Activated CD8-positive, alpha-beta memory T cell treated with anti-CD3 and anti-CD28 coated beads, Interleukin-2, amount 10 ng/mL, durations not matched to agents 7 days and 5 days (primary cell): Measurements from ENCODE around the gene OR10G3. TPM values are rescaled to one million over a fixed set of nuclear protein-coding genes. Genes with fewer than 3 reads are reported as not detected.
"Not testable (repeated sequence)": the region's sequence is repeated elsewhere in the genome, so short reads cannot be mapped to it uniquely, and the experiment has no call there.

Experiments
- ATAC-seq: fragments of 150-1000 bp; cut with Tn5 transposase; one replicate; pipeline ENCODE4 v1.10.0; 2021; ENCODE audit warnings: moderate library complexity
- CTCF ChIA-PET: fragments of 350-600 bp; sonication (Branson Sonifier 250); formaldehyde crosslinking; loops from one replicate; lab custom pipeline; 2021; ENCODE audit warnings: antibody characterized with exemption; lab: Charles Lee
- DNase-seq: peaks from one replicate; pipeline ENCODE4 v3.0.0-alpha.2; 2020
- H3K27ac Mint-ChIP-seq: one replicate; pipeline ENCODE4 v1.8.0; 2021; ENCODE audit warnings: mild to moderate bottlenecking, mixed read lengths
- H3K27me3 Mint-ChIP-seq: one replicate; pipeline ENCODE4 v1.8.0; 2021; ENCODE audit warnings: mixed read lengths
- H3K36me3 Mint-ChIP-seq: one replicate; pipeline ENCODE4 v1.8.0; 2021; ENCODE audit warnings: mild to moderate bottlenecking, mixed read lengths
- H3K4me1 Mint-ChIP-seq: one replicate; pipeline ENCODE4 v1.8.0; 2021; ENCODE audit warnings: mixed read lengths
- H3K4me3 Mint-ChIP-seq: one replicate; pipeline ENCODE4 v1.8.0; 2021; ENCODE audit warnings: mild to moderate bottlenecking, moderate library complexity, mixed read lengths
- H3K9me3 Mint-ChIP-seq: one replicate; pipeline ENCODE4 v1.8.0; 2022; ENCODE audit warnings: low read depth, mixed read lengths
- total RNA-seq, 2 experiments: library from RNA; stranded (reverse); gene quantifications; one replicate each; pipeline ENCODE4 v1.2.3, GENCODE V29; 2021

The OR10G3 gene, protein sequence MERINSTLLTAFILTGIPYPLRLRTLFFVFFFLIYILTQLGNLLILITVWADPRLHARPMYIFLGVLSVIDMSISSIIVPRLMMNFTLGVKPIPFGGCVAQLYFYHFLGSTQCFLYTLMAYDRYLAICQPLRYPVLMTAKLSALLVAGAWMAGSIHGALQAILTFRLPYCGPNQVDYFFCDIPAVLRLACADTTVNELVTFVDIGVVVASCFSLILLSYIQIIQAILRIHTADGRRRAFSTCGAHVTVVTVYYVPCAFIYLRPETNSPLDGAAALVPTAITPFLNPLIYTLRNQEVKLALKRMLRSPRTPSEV
- not detected for total RNA-seq

- H3K9me3 Mint-ChIP-seq = no peaks in the 10 kb centered on the region
- H3K27ac Mint-ChIP-seq = no peak within 1 kb of the TSS
- no peak for DNase-seq
- CTCF ChIA-PET = no interaction called here
- ATAC-seq = no peak
- no peak within 1 kb of the TSS for H3K4me3 Mint-ChIP-seq
- H3K27me3 Mint-ChIP-seq = peaks cover 38% of the 10 kb centered on the region
- H3K4me1 Mint-ChIP-seq = peaks cover 2% of the 10 kb centered on the region
- H3K36me3 Mint-ChIP-seq = no peaks in the 10 kb centered on the region
Observed at GRCh38 chr14:21579976-21580375, at the start of gene OR10G3. Gene OR10G3 (minus strand): TSS chr14:21580076. CDS start chr14:21570744, 9,332 bp downstream.

DNA sequence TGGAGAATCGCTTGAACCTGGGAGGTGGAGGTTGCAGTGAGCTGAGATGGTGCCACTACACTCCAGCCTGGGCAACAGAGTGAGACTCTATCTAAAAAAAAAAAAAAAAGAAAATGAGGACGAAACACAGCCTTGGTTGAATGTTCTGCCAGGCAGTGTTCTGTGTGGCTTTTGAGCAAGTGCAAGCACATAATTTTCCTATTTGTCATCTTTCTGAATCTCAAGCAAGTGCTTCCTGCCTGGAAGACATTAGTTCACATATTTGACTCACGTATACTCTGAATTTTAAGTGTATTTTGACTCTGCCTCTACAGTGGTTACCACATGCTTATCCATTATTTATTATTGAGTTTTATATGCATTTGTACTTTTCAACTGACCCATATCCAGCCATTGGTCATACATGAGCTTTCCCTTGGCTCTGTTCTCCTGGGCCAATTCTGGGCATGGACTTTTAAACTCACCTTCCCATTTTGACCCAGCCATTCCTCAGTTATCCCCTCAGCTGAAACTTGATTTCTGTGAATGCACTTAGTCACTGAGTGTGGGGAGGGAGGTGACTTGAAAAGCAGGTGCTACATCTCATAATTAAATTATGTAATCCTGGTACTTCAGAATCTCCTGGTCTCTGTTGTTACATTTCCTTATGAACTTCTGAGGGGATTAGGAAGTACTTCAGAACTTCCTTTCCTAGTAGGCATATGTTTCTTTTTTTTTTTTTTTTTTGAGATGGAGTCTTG is 46.8 kb upstream of the OR10G3 start:
- no peak for DNase-seq

DNA sequence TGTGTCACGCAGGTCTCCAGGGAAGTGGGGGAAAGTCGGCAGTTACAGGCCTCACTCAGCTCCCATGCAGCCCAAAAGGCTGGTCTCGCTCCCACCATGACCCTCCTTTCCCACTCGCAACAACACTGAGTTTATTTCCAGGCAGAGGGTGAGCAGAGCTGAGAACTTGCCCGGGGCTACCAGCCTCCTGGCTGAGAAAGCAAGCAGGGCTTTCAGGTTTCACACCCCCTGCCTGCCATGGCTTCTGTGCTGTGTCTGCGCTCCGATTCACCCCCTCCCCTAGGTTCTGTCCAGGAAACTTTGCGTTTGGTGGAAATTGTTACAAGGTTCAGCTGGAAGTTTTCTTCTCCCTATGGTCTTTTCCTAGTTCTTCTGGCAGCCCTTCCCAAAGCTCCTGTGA is 37.7 kb upstream of the OR10G3 start:
- H3K27ac Mint-ChIP-seq = no peak overlapping the region
- H3K4me3 Mint-ChIP-seq = no peak overlapping the region
- no peaks in the 10 kb centered on the region for H3K9me3 Mint-ChIP-seq
- peaks cover 19% of the 10 kb centered on the region for H3K27me3 Mint-ChIP-seq
- CTCF ChIA-PET = interaction anchor here (0.9 kb wide), 1 partner anchor 1279 kb away, joined by 4 read pairs; no protein-coding TSS in a partner anchor
- peaks cover 2% of the 10 kb centered on the region for H3K4me1 Mint-ChIP-seq
- H3K36me3 Mint-ChIP-seq = no peaks in the 10 kb centered on the region
- ATAC-seq = no peak
- no peak for DNase-seq

More for the DNA sequence above, 46.8 kb upstream of the OR10G3 start:
- Mint-ChIP-seq H3K4me3 (no peak overlapping the region), H3K9me3 (peaks cover 2% of the 10 kb centered on the region), H3K4me1 (no peaks in the 10 kb centered on the region), H3K27ac (no peak overlapping the region), H3K36me3 (peaks cover 2% of the 10 kb centered on the region), H3K27me3 (peaks cover 22% of the 10 kb centered on the region)
- CTCF ChIA-PET = no interaction called here
- no peak for ATAC-seq

DNA sequence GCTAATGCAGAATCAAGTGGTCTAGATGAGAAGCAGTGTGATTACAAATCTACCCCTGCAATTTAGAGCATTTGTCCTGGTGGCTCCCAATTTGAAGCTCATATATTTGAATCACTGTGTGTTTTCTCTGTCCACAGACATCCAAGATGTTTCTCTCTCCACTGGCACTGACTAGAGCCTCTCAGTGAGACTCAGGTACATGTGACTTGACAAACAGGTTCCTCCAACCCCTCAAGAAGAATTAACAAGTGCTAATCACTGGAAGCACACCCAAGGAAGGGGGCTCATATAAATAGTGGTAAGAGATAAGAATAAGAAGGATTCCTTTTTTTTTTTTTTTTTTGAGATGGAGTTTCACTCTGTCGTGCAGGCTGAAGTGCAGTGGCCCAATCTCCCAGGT is 34.4 kb upstream of the OR10G3 start:
- CTCF ChIA-PET = interaction anchor here (0.7 kb wide), 1 partner anchor 1384 kb away, joined by 3 read pairs; no protein-coding TSS in a partner anchor
- DNase-seq (no peak), ATAC-seq (no peak)
- no peaks in the 10 kb centered on the region for H3K36me3 Mint-ChIP-seq
- H3K27me3 Mint-ChIP-seq = peaks cover 21% of the 10 kb centered on the region
- H3K4me1 Mint-ChIP-seq = peaks cover 3% of the 10 kb centered on the region
- no peaks in the 10 kb centered on the region for H3K9me3 Mint-ChIP-seq
- H3K27ac Mint-ChIP-seq = no peak overlapping the region
- no peak overlapping the region for H3K4me3 Mint-ChIP-seq

GRCh38 chr14:21612324-21612723 is 32.4 kb upstream of the OR10G3 start:
- peaks cover 3% of the 10 kb centered on the region for H3K4me1 Mint-ChIP-seq
- no peak overlapping the region for H3K4me3 Mint-ChIP-seq
- ATAC-seq (no peak), DNase-seq (no peak)
- no peaks in the 10 kb centered on the region for H3K36me3 Mint-ChIP-seq
- CTCF ChIA-PET = no interaction called here
- no peak overlapping the region for H3K27ac Mint-ChIP-seq
- H3K9me3 Mint-ChIP-seq = no peaks in the 10 kb centered on the region
- H3K27me3 Mint-ChIP-seq = peaks cover 24% of the 10 kb centered on the region

- H3K4me3 Mint-ChIP-seq, H3K4me1 Mint-ChIP-seq, DNase-seq, H3K36me3 Mint-ChIP-seq, H3K27ac Mint-ChIP-seq, ATAC-seq, H3K9me3 Mint-ChIP-seq, CTCF ChIA-PET: not testable (repeated sequence)
- peaks cover 11% of the 10 kb centered on the region for H3K27me3 Mint-ChIP-seq
Observed at GRCh38 chr14:21602181-21602580, 22.3 kb upstream of the OR10G3 start.

DNA sequence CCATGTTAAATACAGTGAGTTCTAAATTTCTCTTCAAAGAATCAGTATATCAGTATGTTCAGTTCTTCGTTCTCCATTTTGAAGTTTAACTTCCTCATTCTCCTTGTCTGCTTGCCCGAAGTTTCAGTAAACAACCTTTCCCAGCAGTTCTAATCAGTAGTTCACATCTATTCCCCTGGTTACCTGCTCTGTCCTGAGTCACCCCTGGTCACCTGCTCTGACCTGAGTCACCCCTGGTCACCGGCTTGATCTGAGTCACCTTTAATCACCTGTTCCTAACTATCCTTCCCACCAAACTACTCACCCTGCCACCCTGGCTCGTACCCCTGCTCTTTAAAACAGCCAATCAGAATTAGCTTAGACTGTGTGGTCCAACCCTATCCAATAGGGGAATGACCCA is 9.4 kb upstream of the OR10G3 start:
- no peak overlapping the region for H3K27ac Mint-ChIP-seq
- H3K9me3 Mint-ChIP-seq = peaks cover 12% of the 10 kb centered on the region
- ATAC-seq (no peak), DNase-seq (no peak)
- peaks cover 9% of the 10 kb centered on the region for H3K36me3 Mint-ChIP-seq
- CTCF ChIA-PET = no interaction called here
- peaks cover 2% of the 10 kb centered on the region for H3K4me1 Mint-ChIP-seq
- H3K4me3 Mint-ChIP-seq = no peak overlapping the region
- peaks cover 28% of the 10 kb centered on the region for H3K27me3 Mint-ChIP-seq

GRCh38 chr14:21575661-21576060 is 4.2 kb downstream of the OR10G3 start:
- CTCF ChIA-PET = no interaction called here
- ATAC-seq (no peak), DNase-seq (no peak)
- Mint-ChIP-seq H3K27me3 (peaks cover 31% of the 10 kb centered on the region), H3K36me3 (peaks cover 1% of the 10 kb centered on the region), H3K4me1 (no peaks in the 10 kb centered on the region), H3K9me3 (no peaks in the 10 kb centered on the region), H3K27ac (no peak overlapping the region), H3K4me3 (no peak overlapping the region)

- Mint-ChIP-seq H3K27me3 (peaks cover 22% of the 10 kb centered on the region), H3K4me3 (no peak overlapping the region), H3K36me3 (peaks cover 1% of the 10 kb centered on the region), H3K9me3 (no peaks in the 10 kb centered on the region), H3K4me1 (no peaks in the 10 kb centered on the region), H3K27ac (no peak overlapping the region)
- DNase-seq = no peak
- CTCF ChIA-PET = interaction anchor here (0.6 kb wide), 1 partner anchor 86 kb away, joined by 3 read pairs; no protein-coding TSS in a partner anchor
- ATAC-seq = no peak
Observed at GRCh38 chr14:21572604-21573003, 7.3 kb downstream of the OR10G3 start.

GRCh38 chr14:21558703-21559170 is 21.1 kb downstream of the OR10G3 start:
- Mint-ChIP-seq H3K27ac (no peak overlapping the region), H3K9me3 (no peaks in the 10 kb centered on the region), H3K4me3 (no peak overlapping the region), H3K36me3 (no peaks in the 10 kb centered on the region), H3K27me3 (peaks cover 2% of the 10 kb centered on the region), H3K4me1 (peaks cover 6% of the 10 kb centered on the region)
- DNase-seq (no peak), ATAC-seq (no peak)
- CTCF ChIA-PET = interaction anchor here (0.8 to 7.4 kb wide), 5 partner anchors 29 to 81 kb away, joined by 3 to 49 read pairs (median 3); no protein-coding TSS in a partner anchor

GRCh38 chr14:21557084-21557901 is 22.6 kb downstream of the OR10G3 start:
- no peaks in the 10 kb centered on the region for H3K36me3 Mint-ChIP-seq
- H3K27ac Mint-ChIP-seq = peak overlapping the region; percentile 56

DNA sequence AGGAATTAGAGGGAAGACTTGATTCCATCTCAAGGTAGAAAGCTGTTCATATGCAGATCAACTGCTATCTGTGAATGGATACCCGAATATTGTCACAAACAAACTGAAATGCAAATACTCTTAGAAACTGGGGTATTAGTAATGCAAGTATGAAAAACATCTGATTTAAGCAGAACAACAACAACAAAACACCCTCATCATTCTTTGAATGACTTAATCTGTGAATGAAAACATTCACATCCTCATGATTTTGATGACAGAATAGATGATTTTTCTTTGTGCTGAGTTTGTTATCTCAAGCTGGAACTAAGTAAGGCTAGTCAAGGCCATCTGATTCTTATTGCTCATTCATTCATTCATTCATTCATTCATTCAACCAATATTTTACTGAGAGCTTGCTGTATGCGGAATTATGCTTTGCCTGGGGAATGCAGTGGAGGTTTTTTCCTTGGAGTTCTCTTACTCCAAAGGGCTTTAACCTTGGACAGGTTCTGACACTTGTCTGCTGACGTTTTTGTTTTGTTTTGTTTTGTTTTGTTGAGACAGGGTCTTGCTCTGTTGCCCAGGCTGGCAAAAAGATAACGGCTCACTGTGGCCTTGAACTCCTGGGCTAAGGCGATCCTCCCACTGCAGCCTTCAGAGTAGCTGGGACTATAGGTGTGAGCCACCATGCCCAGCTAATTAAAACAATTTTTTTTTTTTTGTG is 23.3 kb downstream of the OR10G3 start:
- no peaks in the 10 kb centered on the region for H3K27me3 Mint-ChIP-seq

More at GRCh38 chr14:21557084-21557901, 22.6 kb downstream of the OR10G3 start:
- Mint-ChIP-seq H3K27me3 (no peaks in the 10 kb centered on the region), H3K9me3 (no peaks in the 10 kb centered on the region), H3K4me1 (peaks cover 6% of the 10 kb centered on the region), H3K4me3 (peak overlapping the region; percentile 32)
- ATAC-seq (peak; percentile 58), DNase-seq (peak; percentile 83)
- CTCF ChIA-PET = interaction anchor here (0.7 to 7.4 kb wide), 11 partner anchors 20 to 150 kb away, joined by 3 to 49 read pairs (median 3); partner anchors contain the start of gene SALL2

More for the DNA sequence above, 23.3 kb downstream of the OR10G3 start:
- Mint-ChIP-seq H3K27ac (no peak overlapping the region), H3K36me3 (no peaks in the 10 kb centered on the region), H3K4me3 (no peak overlapping the region), H3K9me3 (no peaks in the 10 kb centered on the region), H3K4me1 (peaks cover 6% of the 10 kb centered on the region)
- CTCF ChIA-PET = interaction anchor here (0.7 to 7.4 kb wide), 13 partner anchors 13 to 149 kb away, joined by 3 to 49 read pairs (median 3); partner anchors contain the start of gene SALL2
- DNase-seq (no peak), ATAC-seq (no peak)
